NCI-H2196 (cell line): ENCODE measurements around the gene KRT5.
"Not testable (repeated sequence)": the region's sequence is repeated elsewhere in the genome, so short reads cannot be mapped to it uniquely, and the experiment has no call there.

Experiments
- DNase-seq: peaks from one replicate; lab custom pipeline; 2025; ENCODE audit not compliant: unreplicated experiment; lab: John Stamatoyannopoulos, UW

Gene KRT5

GRCh38 chr12:52521568-52522266 lies 1.5 kb upstream of the KRT5 start:
- no peak for DNase-seq

- no peak for DNase-seq
Observed at GRCh38 chr12:52521175-52521567, 977 bp upstream of the KRT5 start.

DNA sequence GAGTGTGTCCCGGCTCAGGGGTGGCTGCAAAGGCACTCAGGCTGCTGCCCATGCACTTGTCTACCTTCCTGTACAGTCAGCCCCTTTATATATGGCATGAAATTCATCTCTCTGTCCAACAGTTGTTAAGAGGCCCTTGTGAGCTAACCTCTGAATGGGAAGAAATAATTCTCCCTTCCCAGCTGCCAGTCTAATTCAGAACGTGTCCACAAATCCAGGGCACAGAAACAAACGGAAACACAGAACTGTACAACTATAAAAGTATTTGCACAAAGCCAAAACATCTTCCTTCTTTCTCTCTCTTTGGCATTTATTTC lies 849 bp downstream of the KRT5 start:
- DNase-seq = no peak

DNA sequence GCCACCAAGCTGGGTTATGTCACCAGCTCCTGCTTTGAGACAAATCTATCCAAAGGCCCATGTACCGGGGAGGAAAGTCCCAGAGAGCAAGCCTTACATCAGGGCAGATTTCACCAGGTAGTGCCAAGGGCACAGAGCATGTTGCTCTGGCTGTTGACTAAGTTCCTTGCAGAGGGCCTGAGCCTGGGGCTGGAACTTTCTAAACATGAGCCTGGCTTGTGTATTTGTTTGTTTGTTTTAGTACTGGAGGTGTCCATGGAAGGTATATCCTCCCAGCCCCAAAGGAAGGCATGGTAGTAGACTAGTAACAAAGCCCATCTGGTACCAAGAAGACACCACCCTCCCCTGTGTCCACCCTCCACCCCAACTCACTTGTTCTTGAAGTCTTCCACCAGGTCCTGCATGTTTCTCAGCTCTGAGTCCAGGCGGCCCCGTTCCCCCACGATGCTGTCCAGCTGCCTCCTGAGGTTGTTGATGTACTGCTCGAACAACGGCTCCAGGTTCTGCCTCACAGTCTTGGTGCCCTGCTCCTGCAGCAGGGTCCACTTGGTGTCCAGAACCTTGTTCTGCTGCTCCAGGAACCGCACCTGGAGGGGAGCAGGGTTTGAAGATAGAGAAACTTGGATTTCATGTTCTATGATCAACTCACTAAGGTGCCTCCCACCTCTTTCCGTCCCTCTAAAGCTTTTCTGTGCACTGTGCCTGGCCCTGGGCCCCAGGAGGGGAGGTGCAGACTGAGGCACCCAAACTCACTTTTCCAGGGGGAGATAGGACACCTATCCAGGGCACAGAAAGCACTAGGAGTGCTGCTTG lies 1.4 kb downstream of the KRT5 start:
- DNase-seq = no peak

- DNase-seq = no peak
Observed at GRCh38 chr12:52517888-52518287, 2.3 kb downstream of the KRT5 start.

DNA sequence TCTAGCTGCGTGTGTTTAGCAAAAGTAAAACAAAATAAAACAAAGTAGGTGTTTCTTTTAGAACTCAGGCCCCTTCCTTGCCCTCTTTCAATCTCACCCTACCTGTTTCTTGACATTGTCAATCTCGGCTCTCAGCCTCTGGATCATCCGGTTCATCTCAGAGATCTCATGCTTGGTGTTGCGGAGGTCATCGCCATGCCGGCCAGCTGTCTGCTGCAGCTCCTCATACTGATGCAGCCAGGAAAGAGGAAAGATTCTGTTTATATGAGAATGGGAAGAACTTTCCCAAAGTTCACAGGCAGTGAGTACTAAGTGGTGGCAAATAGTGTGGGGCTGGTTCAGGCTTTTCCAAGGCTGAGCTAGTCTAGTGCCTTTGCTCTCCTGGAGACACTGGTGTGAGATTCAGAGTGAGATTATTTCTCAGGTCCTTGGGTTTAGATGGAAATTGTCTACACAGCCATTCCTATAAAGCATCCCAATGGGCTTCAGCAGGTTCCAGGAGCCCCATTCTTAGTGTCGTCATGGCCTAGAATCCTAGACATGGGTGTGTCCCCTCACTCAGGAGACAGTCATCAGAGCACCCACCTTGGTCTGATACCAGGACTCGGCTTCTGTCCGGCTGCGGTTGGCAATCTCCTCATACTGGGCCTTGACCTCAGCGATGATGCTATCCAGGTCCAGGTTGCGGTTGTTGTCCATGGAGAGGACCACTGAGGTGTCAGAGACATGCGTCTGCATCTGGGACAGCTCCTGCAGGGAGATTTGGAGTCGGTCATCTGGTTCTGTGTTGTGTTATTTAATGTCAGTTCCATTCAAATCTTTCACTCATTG lies 3.0 kb downstream of the KRT5 start:
- DNase-seq = no peak

DNA sequence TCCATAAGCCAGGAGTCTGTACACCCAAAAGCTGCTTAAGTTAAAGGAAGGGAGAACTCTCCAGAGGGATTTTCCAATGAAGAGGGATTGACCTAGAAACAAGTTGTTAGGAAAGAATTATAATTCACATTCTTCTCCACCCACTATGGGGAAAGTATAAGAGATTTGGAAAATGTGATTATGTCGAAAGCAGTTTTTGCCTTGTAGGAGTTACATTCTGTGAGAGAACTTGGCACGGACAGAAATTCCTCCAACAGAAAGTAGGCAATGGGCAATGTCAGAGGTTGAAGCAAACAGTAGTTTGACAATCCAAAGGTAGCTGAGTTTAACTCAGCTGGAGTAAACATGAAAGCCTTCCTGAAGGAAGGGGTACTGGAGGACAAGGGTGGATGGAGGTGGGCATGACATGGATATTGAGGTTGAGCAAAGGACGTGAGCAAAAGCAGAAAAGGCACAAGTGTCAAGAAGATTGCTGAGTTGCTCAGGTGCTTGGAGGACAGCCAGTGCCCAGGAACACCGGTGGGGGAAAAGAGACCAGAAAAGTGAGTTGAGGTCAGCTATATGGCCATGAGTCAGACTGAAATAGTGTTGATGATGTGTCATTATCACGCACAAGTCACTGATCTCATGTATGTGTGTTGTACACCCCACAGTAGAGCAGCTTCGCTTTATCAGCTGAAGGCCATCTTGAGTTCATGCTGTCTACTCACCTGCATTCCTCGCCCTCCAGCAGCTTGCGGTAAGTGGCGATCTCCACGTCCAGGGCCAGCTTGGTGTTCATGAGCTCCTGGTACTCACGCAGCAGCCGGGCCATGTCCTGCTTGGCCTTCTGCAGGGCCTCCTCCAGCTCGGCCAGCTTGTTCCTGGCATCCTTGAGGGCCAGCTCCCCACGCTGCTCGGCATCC lies 4.0 kb downstream of the KRT5 start:
- no peak for DNase-seq

DNA sequence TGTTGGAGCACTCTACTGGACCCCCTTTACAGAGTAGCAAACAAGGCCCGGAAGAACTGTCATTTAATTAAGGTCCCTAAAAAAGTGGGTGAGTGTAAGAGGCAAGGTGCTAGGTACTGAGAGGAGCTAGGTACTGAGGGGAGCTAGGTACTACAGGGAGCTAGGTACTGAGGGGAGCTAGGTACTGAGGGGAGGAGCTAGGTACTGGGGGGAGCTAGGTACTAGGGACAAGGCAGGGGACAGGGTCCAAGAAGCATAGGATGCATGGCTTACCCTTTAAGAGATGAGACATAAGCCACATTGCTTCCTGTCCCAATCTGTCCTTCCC lies 4.9 kb downstream of the KRT5 start:
- no peak for DNase-seq

GRCh38 chr12:52514471-52515318 lies 5.5 kb downstream of the KRT5 start:
- DNase-seq = no peak

DNA sequence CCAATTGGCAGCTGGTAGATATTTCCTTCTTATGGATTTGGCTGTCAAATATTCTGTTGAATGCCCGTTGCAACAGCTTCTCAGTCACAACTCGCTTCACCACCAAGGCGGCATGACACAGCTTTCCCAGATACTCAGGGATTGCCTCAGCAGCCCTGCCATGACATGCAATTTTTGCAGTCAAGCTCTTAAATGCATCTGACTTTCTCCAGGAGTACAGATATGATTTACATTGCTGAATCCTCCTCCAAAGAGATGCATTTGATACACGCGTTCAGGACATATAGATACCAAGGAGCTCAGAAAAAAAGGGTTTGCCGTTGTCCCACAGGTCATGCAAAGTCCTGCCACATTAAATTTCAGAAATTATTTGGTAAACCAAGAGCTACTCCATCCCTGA lies 6.5 kb downstream of the KRT5 start:
- DNase-seq = no peak

GRCh38 chr12:52508211-52508610 lies 12.0 kb downstream of the KRT5 start:
- DNase-seq = no peak

DNA sequence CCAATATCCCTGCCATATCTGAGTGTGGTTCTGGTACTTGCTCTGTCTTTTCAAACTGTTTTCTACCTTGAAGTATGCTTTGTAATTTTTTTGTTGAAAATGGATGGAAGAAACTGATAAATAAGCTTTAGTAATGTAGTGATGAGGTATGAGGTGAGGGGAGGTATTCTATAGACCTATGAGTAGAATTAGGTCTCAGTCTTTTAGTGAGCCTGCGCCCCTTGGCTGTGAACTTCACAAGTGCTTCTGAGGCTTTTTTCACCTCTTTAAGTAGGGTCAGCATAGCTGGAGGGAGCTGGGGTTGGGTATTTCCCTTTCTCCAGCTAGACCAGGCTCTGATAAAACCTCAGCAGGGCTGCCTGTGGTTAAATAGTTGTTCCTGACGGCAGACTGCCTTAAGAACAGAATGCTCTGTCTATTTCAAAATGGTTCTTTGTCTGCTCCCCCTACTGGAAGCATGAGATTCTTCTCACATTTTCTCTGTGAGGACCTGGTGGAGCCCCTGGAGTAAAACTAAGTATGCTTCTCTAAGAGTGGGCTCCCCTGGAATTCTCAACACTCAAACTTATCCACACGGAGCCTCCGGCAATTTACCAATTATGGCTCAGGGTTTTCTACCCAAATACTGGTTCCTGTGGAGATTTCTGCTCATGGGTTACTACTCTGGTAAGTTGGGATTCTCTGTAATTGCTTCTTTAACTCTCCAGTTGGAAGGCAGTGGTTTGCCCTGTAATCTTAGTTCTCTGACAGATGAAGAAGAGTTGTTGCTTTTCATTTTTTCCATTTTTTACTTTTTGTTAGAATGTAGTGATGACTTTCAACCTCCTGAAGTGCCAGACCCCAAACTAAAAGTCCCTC lies 13.1 kb downstream of the KRT5 start:
- peak; percentile 14 for DNase-seq

GRCh38 chr12:52502877-52503276 lies 17.3 kb downstream of the KRT5 start:
- DNase-seq = no peak

DNA sequence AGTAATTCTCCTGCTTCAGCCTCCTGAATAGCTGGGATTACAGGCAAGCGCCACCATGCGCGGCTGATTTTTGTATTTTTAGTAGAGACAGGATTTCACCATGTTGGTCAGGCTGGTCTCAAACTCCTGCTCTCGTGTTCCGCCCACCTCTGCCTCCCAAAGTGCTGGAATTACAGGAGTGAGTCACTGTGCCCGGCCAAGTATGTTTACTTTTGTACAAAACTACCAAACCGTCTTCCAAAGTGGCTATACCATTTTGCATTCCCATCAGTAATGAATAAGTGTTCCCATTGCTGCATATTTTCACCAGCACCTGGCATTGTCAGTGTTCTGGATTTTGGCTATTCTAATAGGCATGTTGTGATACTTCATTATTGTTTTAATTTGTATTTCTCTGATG lies 18.7 kb downstream of the KRT5 start:
- DNase-seq = no peak

DNA sequence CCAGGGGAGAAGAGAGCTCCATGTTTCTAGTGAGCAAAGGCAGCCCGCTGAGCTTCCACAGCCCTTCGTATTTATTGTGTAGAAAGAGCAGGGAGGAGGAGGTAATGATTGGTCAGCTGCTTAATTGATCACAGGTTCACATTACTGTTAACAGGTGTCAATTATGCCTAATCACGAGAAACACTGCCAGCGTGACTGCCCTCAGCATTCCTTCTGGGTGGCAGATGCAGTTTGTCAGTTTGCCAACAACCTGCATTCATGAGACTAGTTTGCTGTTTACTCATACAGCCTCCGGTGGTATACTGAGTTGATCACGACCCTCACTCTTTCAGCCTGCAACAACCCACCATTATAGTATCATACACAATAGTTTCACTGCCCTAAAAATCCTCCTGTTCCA lies 19.6 kb downstream of the KRT5 start:
- DNase-seq = not testable (repeated sequence)

GRCh38 chr12:52499806-52500560 lies 20.2 kb downstream of the KRT5 start:
- DNase-seq = no peak

- DNase-seq = no peak
Observed at GRCh38 chr12:52498946-52499345, 21.2 kb downstream of the KRT5 start.

GRCh38 chr12:52497975-52498374 lies 22.2 kb downstream of the KRT5 start:
- no peak for DNase-seq
